K562 (cell line): ENCODE data around the gene RHOBTB3. TPM values are rescaled to one million over a fixed set of nuclear protein-coding genes. Genes with fewer than 3 reads are reported as not detected.

Source experiments
- CBX8 ChIP-seq: fragments of 200-600 bp; sonication (generic); IDR thresholded peaks from 2 replicates; pipeline ENCODE4 v1.6.1; 2012; ENCODE audit warnings: borderline replicate concordance, mixed run types, low read depth, mild to moderate bottlenecking, moderate library complexity, mixed read lengths, low read length, control low read depth, inconsistent platforms; ENCODE audit not compliant: poor library complexity, severe bottlenecking; ENCODE audit errors: extremely low read depth
- EHMT2 ChIP-seq: fragments of 450-650 bp; IDR thresholded peaks from 2 replicates; pipeline ENCODE4 v1.6.1; 2018; ENCODE audit warnings: antibody characterized with exemption
- HDAC2 ChIP-seq: fragments of 450-650 bp; IDR thresholded peaks from 2 replicates; pipeline ENCODE4 v1.6.1; 2016; ENCODE audit warnings: mild to moderate bottlenecking
- MEF2D ChIP-seq: conservative IDR thresholded peaks from 2 replicates; pipeline ENCODE4 v1.6.1; 2016; ENCODE audit warnings: low read depth, missing genetic modification characterization, missing compliant biosample characterization
- MTA2 ChIP-seq: fragments of 450-650 bp; IDR thresholded peaks from 2 replicates; pipeline ENCODE4 v1.6.1; 2016; ENCODE audit warnings: low read depth
- NELFE ChIP-seq: IDR thresholded peaks from 2 replicates; pipeline ENCODE4 v1.6.1; 2011; ENCODE audit warnings: mild to moderate bottlenecking; ENCODE audit not compliant: insufficient read depth, insufficient read length
- SRF ChIP-seq, 2 experiments: fragments of 250-450, 450-650 bp in 1 of 2; sonication (Bioruptor Pico) in 1 of 2; sonication (generic) in 1 of 2; formaldehyde crosslinking; IDR thresholded peaks; 2 replicates each; pipeline versions ENCODE4 v1.5.0 to v1.5.1; 2020 to 2022; ENCODE audit warnings: mild to moderate bottlenecking in 1 of 2, missing genetic modification reagents in 1 of 2
- SRSF1 ChIP-seq: fragments of 200-400 bp; formaldehyde crosslinking; IDR thresholded peaks from 2 replicates; pipeline ENCODE4 v1.6.1; 2017; ENCODE audit warnings: mild to moderate bottlenecking, low read depth, low read length, moderate library complexity
- ZBTB8A ChIP-seq: fragments of 450-650 bp; IDR thresholded peaks from 2 replicates; pipeline ENCODE4 v1.6.1; 2018; ENCODE audit warnings: mild to moderate bottlenecking, moderate library complexity; ENCODE audit not compliant: partially characterized antibody
- ZNF76 ChIP-seq: fragments of 250-450 bp; sonication (Bioruptor Pico); IDR thresholded peaks from 2 replicates; pipeline ENCODE4 v1.4.0; 2020; ENCODE audit warnings: mild to moderate bottlenecking, moderate library complexity, borderline replicate concordance
- polyA plus RNA-seq, 8 experiments: library from polyadenylated mRNA; depleted of rRNA in 4 of 8; stranded (reverse) in 5 of 8; unstranded in 3 of 8; fragments of >200 nt; fragmentation: Nextera tagmentation in 2 of 8; fragmentation: Illumina TruSeq in 1 of 8; extraction: Ambion mirVana in 2 of 8; extraction: Trizol in 1 of 8; gene quantifications; 2 replicates each; pipeline versions ENCODE4 v1.2.1 to v1.2.3, GENCODE V29; 2011 to 2014; ENCODE audit warnings: inconsistent platforms in 1 of 8, missing spikeins in 1 of 8
- total RNA-seq, 7 experiments: library from RNA; depleted of rRNA in 6 of 7; stranded (reverse); fragments of >200 nt in 6 of 7; fragmentation: Illumina TruSeq in 2 of 7; extraction: Trizol in 2 of 7; gene quantifications; 2 replicates each; pipeline versions ENCODE4 v1.2.1 to v1.2.3, GENCODE V29; 2011 to 2021; ENCODE audit warnings: low replicate concordance in 1 of 7
- TF ChIP-seq, protein P1 (sequence below), 2 experiments: fragments of 450-650 bp in 1 of 2; sonication (generic) in 1 of 2; formaldehyde crosslinking in 1 of 2; IDR thresholded peaks in 1 of 2; conservative IDR thresholded peaks in 1 of 2; 2 replicates each; pipeline versions ENCODE4 v1.6.1 to v1.8.1; 2016 to 2023; ENCODE audit warnings: mild to moderate bottlenecking in 2 of 2, moderate library complexity in 2 of 2, inconsistent platforms in 1 of 2, missing genetic modification reagents in 1 of 2
- TF ChIP-seq, protein P2 (sequence below): fragments of 250-450 bp; sonication (Bioruptor Pico); IDR thresholded peaks from 2 replicates; pipeline ENCODE4 v1.5.1; 2021; ENCODE audit warnings: mild to moderate bottlenecking
- TF ChIP-seq, protein P3 (sequence below): fragments of 450-650 bp; IDR thresholded peaks from 2 replicates; pipeline ENCODE4 v1.6.1; 2016; ENCODE audit warnings: mild to moderate bottlenecking, moderate library complexity

The RHOBTB3 gene
- total and polyA plus RNA-seq, 9 of the 15 experiments (the other 6 are each of a cell fraction or from before 2014, with no cell fraction given): 39.7 to 143 (median 115) TPM

DNA sequence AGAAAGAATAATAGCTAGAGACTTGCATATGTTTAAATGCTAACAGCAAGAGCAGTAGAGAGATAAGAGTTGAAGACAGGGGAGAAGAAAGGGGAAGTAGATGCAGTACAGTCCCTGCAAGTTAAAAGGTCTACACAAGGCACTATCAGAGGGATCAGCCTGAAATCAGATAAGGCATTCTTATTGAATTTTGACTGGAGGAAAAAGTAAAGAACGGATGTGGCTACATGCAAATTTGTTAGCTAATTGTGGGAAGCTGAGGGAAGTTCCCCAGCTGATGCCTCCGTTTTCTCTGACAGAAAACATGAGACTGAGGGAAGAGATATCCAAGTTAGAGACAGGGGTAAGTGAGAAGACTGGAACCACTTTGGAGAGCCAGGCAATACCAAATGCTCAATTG, 12.9 kb upstream of the RHOBTB3 start (continued):
- TF ChIP-seq, protein P1, sequence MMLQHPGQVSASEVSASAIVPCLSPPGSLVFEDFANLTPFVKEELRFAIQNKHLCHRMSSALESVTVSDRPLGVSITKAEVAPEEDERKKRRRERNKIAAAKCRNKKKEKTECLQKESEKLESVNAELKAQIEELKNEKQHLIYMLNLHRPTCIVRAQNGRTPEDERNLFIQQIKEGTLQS (IDR thresholded peaks at IDR 0.05): no peak
- TF ChIP-seq, protein P1 (CRISPR knock-in tag; conservative IDR thresholded peaks at IDR 0.05): no peak
- TF ChIP-seq ZBTB8A: no peak
- TF ChIP-seq, protein P2, sequence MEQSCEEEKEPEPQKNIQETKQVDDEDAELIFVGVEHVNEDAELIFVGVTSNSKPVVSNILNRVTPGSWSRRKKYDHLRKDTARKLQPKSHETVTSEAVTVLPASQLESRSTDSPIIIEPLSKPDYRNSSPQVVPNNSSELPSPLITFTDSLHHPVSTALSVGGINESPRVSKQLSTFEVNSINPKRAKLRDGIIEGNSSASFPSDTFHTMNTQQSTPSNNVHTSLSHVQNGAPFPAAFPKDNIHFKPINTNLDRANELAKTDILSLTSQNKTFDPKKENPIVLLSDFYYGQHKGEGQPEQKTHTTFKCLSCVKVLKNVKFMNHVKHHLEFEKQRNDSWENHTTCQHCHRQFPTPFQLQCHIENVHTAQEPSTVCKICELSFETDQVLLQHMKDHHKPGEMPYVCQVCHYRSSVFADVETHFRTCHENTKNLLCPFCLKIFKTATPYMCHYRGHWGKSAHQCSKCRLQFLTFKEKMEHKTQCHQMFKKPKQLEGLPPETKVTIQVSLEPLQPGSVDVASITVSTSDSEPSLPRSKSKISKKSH (CRISPR knock-in tag): no peak
- peak; percentile 52 for TF ChIP-seq MTA2
- TF ChIP-seq ZNF76 (CRISPR knock-in tag): no peak
- no peak for TF ChIP-seq MEF2D
- TF ChIP-seq SRSF1: no peak
- TF ChIP-seq CBX8: no peak
- peak; percentile 43 for TF ChIP-seq HDAC2
- TF ChIP-seq EHMT2: 0 out of 2 replicates have a peak, but pooled peaks have one; percentile 30
- TF ChIP-seq NELFE: no peak
- TF ChIP-seq, protein P3, sequence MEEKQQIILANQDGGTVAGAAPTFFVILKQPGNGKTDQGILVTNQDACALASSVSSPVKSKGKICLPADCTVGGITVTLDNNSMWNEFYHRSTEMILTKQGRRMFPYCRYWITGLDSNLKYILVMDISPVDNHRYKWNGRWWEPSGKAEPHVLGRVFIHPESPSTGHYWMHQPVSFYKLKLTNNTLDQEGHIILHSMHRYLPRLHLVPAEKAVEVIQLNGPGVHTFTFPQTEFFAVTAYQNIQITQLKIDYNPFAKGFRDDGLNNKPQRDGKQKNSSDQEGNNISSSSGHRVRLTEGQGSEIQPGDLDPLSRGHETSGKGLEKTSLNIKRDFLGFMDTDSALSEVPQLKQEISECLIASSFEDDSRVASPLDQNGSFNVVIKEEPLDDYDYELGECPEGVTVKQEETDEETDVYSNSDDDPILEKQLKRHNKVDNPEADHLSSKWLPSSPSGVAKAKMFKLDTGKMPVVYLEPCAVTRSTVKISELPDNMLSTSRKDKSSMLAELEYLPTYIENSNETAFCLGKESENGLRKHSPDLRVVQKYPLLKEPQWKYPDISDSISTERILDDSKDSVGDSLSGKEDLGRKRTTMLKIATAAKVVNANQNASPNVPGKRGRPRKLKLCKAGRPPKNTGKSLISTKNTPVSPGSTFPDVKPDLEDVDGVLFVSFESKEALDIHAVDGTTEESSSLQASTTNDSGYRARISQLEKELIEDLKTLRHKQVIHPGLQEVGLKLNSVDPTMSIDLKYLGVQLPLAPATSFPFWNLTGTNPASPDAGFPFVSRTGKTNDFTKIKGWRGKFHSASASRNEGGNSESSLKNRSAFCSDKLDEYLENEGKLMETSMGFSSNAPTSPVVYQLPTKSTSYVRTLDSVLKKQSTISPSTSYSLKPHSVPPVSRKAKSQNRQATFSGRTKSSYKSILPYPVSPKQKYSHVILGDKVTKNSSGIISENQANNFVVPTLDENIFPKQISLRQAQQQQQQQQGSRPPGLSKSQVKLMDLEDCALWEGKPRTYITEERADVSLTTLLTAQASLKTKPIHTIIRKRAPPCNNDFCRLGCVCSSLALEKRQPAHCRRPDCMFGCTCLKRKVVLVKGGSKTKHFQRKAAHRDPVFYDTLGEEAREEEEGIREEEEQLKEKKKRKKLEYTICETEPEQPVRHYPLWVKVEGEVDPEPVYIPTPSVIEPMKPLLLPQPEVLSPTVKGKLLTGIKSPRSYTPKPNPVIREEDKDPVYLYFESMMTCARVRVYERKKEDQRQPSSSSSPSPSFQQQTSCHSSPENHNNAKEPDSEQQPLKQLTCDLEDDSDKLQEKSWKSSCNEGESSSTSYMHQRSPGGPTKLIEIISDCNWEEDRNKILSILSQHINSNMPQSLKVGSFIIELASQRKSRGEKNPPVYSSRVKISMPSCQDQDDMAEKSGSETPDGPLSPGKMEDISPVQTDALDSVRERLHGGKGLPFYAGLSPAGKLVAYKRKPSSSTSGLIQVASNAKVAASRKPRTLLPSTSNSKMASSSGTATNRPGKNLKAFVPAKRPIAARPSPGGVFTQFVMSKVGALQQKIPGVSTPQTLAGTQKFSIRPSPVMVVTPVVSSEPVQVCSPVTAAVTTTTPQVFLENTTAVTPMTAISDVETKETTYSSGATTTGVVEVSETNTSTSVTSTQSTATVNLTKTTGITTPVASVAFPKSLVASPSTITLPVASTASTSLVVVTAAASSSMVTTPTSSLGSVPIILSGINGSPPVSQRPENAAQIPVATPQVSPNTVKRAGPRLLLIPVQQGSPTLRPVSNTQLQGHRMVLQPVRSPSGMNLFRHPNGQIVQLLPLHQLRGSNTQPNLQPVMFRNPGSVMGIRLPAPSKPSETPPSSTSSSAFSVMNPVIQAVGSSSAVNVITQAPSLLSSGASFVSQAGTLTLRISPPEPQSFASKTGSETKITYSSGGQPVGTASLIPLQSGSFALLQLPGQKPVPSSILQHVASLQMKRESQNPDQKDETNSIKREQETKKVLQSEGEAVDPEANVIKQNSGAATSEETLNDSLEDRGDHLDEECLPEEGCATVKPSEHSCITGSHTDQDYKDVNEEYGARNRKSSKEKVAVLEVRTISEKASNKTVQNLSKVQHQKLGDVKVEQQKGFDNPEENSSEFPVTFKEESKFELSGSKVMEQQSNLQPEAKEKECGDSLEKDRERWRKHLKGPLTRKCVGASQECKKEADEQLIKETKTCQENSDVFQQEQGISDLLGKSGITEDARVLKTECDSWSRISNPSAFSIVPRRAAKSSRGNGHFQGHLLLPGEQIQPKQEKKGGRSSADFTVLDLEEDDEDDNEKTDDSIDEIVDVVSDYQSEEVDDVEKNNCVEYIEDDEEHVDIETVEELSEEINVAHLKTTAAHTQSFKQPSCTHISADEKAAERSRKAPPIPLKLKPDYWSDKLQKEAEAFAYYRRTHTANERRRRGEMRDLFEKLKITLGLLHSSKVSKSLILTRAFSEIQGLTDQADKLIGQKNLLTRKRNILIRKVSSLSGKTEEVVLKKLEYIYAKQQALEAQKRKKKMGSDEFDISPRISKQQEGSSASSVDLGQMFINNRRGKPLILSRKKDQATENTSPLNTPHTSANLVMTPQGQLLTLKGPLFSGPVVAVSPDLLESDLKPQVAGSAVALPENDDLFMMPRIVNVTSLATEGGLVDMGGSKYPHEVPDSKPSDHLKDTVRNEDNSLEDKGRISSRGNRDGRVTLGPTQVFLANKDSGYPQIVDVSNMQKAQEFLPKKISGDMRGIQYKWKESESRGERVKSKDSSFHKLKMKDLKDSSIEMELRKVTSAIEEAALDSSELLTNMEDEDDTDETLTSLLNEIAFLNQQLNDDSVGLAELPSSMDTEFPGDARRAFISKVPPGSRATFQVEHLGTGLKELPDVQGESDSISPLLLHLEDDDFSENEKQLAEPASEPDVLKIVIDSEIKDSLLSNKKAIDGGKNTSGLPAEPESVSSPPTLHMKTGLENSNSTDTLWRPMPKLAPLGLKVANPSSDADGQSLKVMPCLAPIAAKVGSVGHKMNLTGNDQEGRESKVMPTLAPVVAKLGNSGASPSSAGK: no peak
- peak in 1 of 2 experiments; percentile 24; a peak in 1 of 4 replicates for TF ChIP-seq SRF (CRISPR knock-in tag; IDR thresholded peaks at IDR 0.05)
